NCI-H460 (cell line): ENCODE data around the gene KDELR3. TPM values are rescaled to one million over a fixed set of nuclear protein-coding genes. Genes with fewer than 3 reads are reported as not detected.
"Not testable (repeated sequence)": the region's sequence is repeated elsewhere in the genome, so short reads cannot be mapped to it uniquely, and the experiment has no call there.

Source experiments
- DNase-seq: peaks from one replicate; pipeline ENCODE4 v3.0.0-alpha.2; 2016; ENCODE audit warnings: low read depth; ENCODE audit errors: extremely low read depth
- total RNA-seq: library from RNA; depleted of rRNA; stranded (reverse); fragments of >200 nt; shearing (Covaris generic); gene quantifications from 2 replicates; pipeline ENCODE4 v1.2.3, GENCODE V29; 2014

Gene KDELR3
- total RNA-seq, 1 experiment from 2014 or later, result 10.9 TPM

- DNase-seq, result no peak
Measured at GRCh38 chr22:38455076-38455529, 12.8 kb upstream of the KDELR3 start, which contains the start of gene KCNJ4. KCNJ4 (minus strand) TSS chr22:38455199; CDS start chr22:38428132, 27,067 bp downstream.

- DNase-seq, result no peak
Measured at GRCh38 chr22:38455530-38456271, 12.2 kb upstream of the KDELR3 start.

GRCh38 chr22:38456272-38456835 lies 11.5 kb upstream of the KDELR3 start:
- DNase-seq, result no peak

- no peak for DNase-seq
Measured at GRCh38 chr22:38456841-38457699, 10.8 kb upstream of the KDELR3 start.

- DNase-seq, result no peak
Measured at GRCh38 chr22:38460426-38460840, 7.5 kb upstream of the KDELR3 start.

GRCh38 chr22:38461057-38461413 lies 6.9 kb upstream of the KDELR3 start:
- DNase-seq, result no peak

GRCh38 chr22:38461414-38462081 lies 6.3 kb upstream of the KDELR3 start:
- peak; percentile 45 for DNase-seq

GRCh38 chr22:38462960-38463784 lies 4.7 kb upstream of the KDELR3 start:
- DNase-seq, result no peak

GRCh38 chr22:38464992-38465672 lies 2.8 kb upstream of the KDELR3 start:
- DNase-seq, result no peak

- no peak for DNase-seq
Measured at GRCh38 chr22:38465673-38466490, 2.0 kb upstream of the KDELR3 start.

GRCh38 chr22:38467438-38467903 lies 425 bp upstream of the KDELR3 start:
- no peak for DNase-seq

GRCh38 chr22:38468443-38469305 lies 778 bp downstream of the KDELR3 start:
- no peak for DNase-seq

GRCh38 chr22:38469306-38469781 lies 1.4 kb downstream of the KDELR3 start:
- no peak for DNase-seq

GRCh38 chr22:38470179-38470578 lies 2.3 kb downstream of the KDELR3 start:
- not testable (repeated sequence) for DNase-seq

GRCh38 chr22:38471237-38471636 lies 3.3 kb downstream of the KDELR3 start:
- DNase-seq, result no peak

GRCh38 chr22:38474003-38474607 lies 6.2 kb downstream of the KDELR3 start:
- DNase-seq, result no peak

- DNase-seq, result no peak
Measured at GRCh38 chr22:38477585-38477984, 9.7 kb downstream of the KDELR3 start.
